Activated B cell treated with CpG ODN at 0.5 μM for 24 hours (primary cell): Measurements from ENCODE around the gene ACOT12. TPM values are rescaled to one million over a fixed set of nuclear protein-coding genes. Genes with fewer than 3 reads are reported as not detected.
"Not testable (repeated sequence)": the region's sequence is repeated elsewhere in the genome, so short reads cannot be mapped to it uniquely, and the experiment has no call there.

ENCODE experiments used
- ATAC-seq: fragments of 200-7000 bp; cut with Tn5 transposase; one replicate; pipeline ENCODE4 v1.10.0; 2021; ENCODE audit warnings: low read depth, mild to moderate bottlenecking, moderate library complexity
- CTCF ChIA-PET: fragments of 350-600 bp; sonication (Branson Sonifier 250); formaldehyde crosslinking; loops from one replicate; lab custom pipeline; 2021; ENCODE audit warnings: antibody characterized with exemption; lab: Charles Lee
- POLR2A ChIA-PET: fragments of 350-600 bp; sonication (Branson Sonifier 250); formaldehyde crosslinking; loops from one replicate; lab custom pipeline; 2021; ENCODE audit warnings: antibody characterized with exemption; lab: Charles Lee
- DNase-seq: peaks from one replicate; pipeline ENCODE4 v3.0.0; 2022
- H3K27ac Mint-ChIP-seq: one replicate; pipeline ENCODE4 v1.8.0; 2020; ENCODE audit warnings: mixed read lengths
- H3K27me3 Mint-ChIP-seq: one replicate; pipeline ENCODE4 v1.8.0; 2021; ENCODE audit warnings: mixed read lengths
- H3K36me3 Mint-ChIP-seq: one replicate; pipeline ENCODE4 v1.8.0; 2021; ENCODE audit warnings: low read depth, mixed read lengths
- H3K4me1 Mint-ChIP-seq: one replicate; pipeline ENCODE4 v1.8.0; 2021; ENCODE audit warnings: mixed read lengths
- H3K4me3 Mint-ChIP-seq: one replicate; pipeline ENCODE4 v1.8.0; 2020; ENCODE audit warnings: mild to moderate bottlenecking, mixed read lengths
- H3K9me3 Mint-ChIP-seq: one replicate; pipeline ENCODE4 v1.8.0; 2020; ENCODE audit warnings: mixed read lengths
- CTCF ChIP-seq: fragments of 200-600 bp; IDR thresholded peaks from one replicate; pipeline ENCODE4 v1.8.0; 2022; ENCODE audit warnings: antibody characterized with exemption, mild to moderate bottlenecking
- intact Hi-C: fragments of 100-400 bp; cut with micrococcal nuclease; formaldehyde crosslinking; loops from one replicate; pipeline ENCODE4 v1.15.1; 2024
- total RNA-seq: library from RNA; stranded (reverse); gene quantifications from 2 replicates; pipeline ENCODE4 v1.2.3, GENCODE V29; 2022

The ACOT12 gene
- total RNA-seq, 1 donor from 2014 or later = not detected

- H3K9me3 Mint-ChIP-seq = no peaks in the 10 kb centered on the region
- DNase-seq = no peak
- intact Hi-C loops = no loop called here
- ChIA-PET POLR2A (no interaction called here), CTCF (no interaction called here)
- H3K36me3 Mint-ChIP-seq = peaks cover 17% of the 10 kb centered on the region
- no peaks in the 10 kb centered on the region for H3K27me3 Mint-ChIP-seq
- ATAC-seq = no peak
- no peak overlapping the region for H3K27ac Mint-ChIP-seq
- H3K4me3 Mint-ChIP-seq = no peak overlapping the region
- TF ChIP-seq CTCF = no peak
- H3K4me1 Mint-ChIP-seq = no peaks in the 10 kb centered on the region
These were observed 16.0 kb upstream of the ACOT12 start for GRCh38 chr5:81409896-81410295.

DNA sequence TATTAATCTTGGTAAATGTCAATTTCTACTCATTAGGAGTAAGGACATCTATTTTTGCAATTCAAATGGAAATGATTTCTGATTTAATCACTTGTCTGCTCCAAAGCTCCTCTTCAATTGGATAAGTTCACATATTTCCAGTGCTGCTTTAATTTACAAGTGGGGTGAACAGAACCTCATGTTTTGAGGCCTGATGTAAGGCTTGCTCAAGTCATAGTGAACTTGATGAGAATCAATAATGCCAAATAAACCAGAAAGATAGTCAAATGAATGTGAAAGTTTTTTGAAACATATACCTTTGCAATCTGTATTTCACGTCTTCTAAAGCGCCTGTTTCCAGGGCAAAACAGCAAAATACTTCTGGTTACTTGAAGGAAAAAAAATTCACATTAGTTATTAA, 15.4 kb upstream of the ACOT12 start:
- ChIA-PET CTCF (no interaction called here), POLR2A (no interaction called here)
- intact Hi-C loops = no loop called here
- ATAC-seq (no peak), DNase-seq (no peak)
- no peaks in the 10 kb centered on the region for H3K27me3 Mint-ChIP-seq
- peaks cover 12% of the 10 kb centered on the region for H3K36me3 Mint-ChIP-seq
- H3K27ac Mint-ChIP-seq = no peak overlapping the region
- H3K9me3 Mint-ChIP-seq = no peaks in the 10 kb centered on the region
- TF ChIP-seq CTCF = no peak
- H3K4me1 Mint-ChIP-seq = no peaks in the 10 kb centered on the region
- no peak overlapping the region for H3K4me3 Mint-ChIP-seq

DNA sequence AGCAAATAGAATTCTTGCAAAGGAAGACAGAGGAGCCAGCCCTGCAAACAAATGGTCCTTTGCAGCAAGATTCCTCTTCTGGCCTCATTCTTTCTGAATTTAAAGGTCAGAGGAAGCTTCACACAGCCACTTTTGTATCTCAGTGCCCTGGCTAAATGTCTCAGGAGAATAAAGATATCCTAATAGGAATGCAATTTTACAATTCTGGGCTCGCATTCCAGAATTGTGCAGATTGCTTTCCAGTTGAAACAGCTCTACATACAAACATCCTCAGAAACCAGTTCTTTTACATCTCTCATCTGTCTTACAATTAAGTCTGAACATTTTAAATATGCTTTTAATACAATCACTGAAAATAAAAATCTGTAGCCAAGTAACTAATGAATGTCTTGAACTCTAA, 14.6 kb upstream of the ACOT12 start:
- ATAC-seq = no peak
- Mint-ChIP-seq H3K4me1 (no peaks in the 10 kb centered on the region), H3K4me3 (no peak overlapping the region), H3K36me3 (peaks cover 8% of the 10 kb centered on the region), H3K27me3 (no peaks in the 10 kb centered on the region), H3K9me3 (no peaks in the 10 kb centered on the region), H3K27ac (no peak overlapping the region)
- DNase-seq = no peak
- intact Hi-C loops = no loop called here
- CTCF ChIA-PET = no interaction called here
- POLR2A ChIA-PET = no interaction called here
- TF ChIP-seq CTCF = no peak

- not testable (repeated sequence) for H3K27ac Mint-ChIP-seq
These were observed 13.9 kb upstream of the ACOT12 start for GRCh38 chr5:81407811-81408210.

GRCh38 chr5:81405126-81405891, 11.4 kb upstream of the ACOT12 start:
- ChIA-PET POLR2A (no interaction called here), CTCF (no interaction called here)
- H3K36me3 Mint-ChIP-seq = peaks cover 5% of the 10 kb centered on the region
- no peak for TF ChIP-seq CTCF
- DNase-seq (no peak), ATAC-seq (no peak)
- peaks cover 2% of the 10 kb centered on the region for H3K9me3 Mint-ChIP-seq
- H3K27me3 Mint-ChIP-seq = no peaks in the 10 kb centered on the region
- H3K4me3 Mint-ChIP-seq = no peak overlapping the region
- peaks cover 4% of the 10 kb centered on the region for H3K4me1 Mint-ChIP-seq
- H3K27ac Mint-ChIP-seq = no peak overlapping the region
- intact Hi-C loops = no loop called here

More at GRCh38 chr5:81407811-81408210, 13.9 kb upstream of the ACOT12 start:
- H3K9me3 Mint-ChIP-seq, H3K36me3 Mint-ChIP-seq, DNase-seq, H3K27me3 Mint-ChIP-seq, intact Hi-C loops, POLR2A ChIA-PET, H3K4me1 Mint-ChIP-seq, H3K4me3 Mint-ChIP-seq, ATAC-seq, CTCF ChIA-PET: not testable (repeated sequence)
